H1 (cell line): ENCODE measurements around the gene ICAM5. TPM values are rescaled to one million over a fixed set of nuclear protein-coding genes. Genes with fewer than 3 reads are reported as not detected.
A peak's percentile ranks its signal among the peaks of the same experiment; 100 is the strongest.

Experiments used
- BRCA1 ChIP-seq: IDR thresholded peaks from 2 replicates; pipeline ENCODE4 v1.6.1; 2012; ENCODE audit warnings: low read depth, low read length, improper control_type of control experiment
- GTF2F1 ChIP-seq: IDR thresholded peaks from 2 replicates; pipeline ENCODE4 v1.6.1; 2012; ENCODE audit warnings: low read depth, low read length, improper control_type of control experiment, borderline replicate concordance
- KDM4A ChIP-seq: IDR thresholded peaks from one replicate; pipeline ENCODE4 v1.7.1; 2012; ENCODE audit warnings: low read depth, mild to moderate bottlenecking, moderate library complexity, low read length, inconsistent platforms; ENCODE audit not compliant: severe bottlenecking
- TAF1 ChIP-seq: IDR thresholded peaks from 2 replicates; pipeline ENCODE4 v1.6.1; 2011; ENCODE audit warnings: mild to moderate bottlenecking, low read depth, low read length
- TAF7 ChIP-seq: optimal IDR thresholded peaks from 2 replicates; pipeline ENCODE3; 2011; ENCODE audit warnings: low read depth, mild to moderate bottlenecking, inconsistent platforms, low read length, moderate library complexity, borderline replicate concordance
- YY1 ChIP-seq: IDR thresholded peaks from 2 replicates; pipeline ENCODE4 v1.6.1; 2011; ENCODE audit warnings: low read depth, mild to moderate bottlenecking, low read length
- polyA plus RNA-seq, 7 experiments: library from polyadenylated mRNA; depleted of rRNA in 3 of 7; stranded (reverse) in 5 of 7; unstranded in 2 of 7; fragments of >200 nt in 5 of 7; fragments of 200-250 nt in 2 of 7; gene quantifications; 1 replicate in 5 of 7; 2 replicates in 1 of 7; 4 replicates in 1 of 7; pipeline versions ENCODE4 v1.2.1 to v1.2.3, GENCODE V29; 2011 to 2013; ENCODE audit warnings: missing spikeins in 2 of 7, mixed read lengths in 2 of 7
- total RNA-seq: library from RNA; stranded (reverse); fragmentation: NEBNext Ultra II Directional; extraction: Animal tissue kit (Norgen Biotek cat#: 25700); gene quantifications from 2 replicates; pipeline ENCODE4 v1.2.1, GENCODE V29; 2021
- TF ChIP-seq, protein P1 (sequence below): IDR thresholded peaks from 2 replicates; pipeline ENCODE4 v1.6.1; 2012; ENCODE audit warnings: inconsistent platforms
- TF ChIP-seq, protein P2 (sequence below): IDR thresholded peaks from 2 replicates; pipeline ENCODE4 v1.6.1; 2011; ENCODE audit warnings: low read depth, mild to moderate bottlenecking, low read length; ENCODE audit not compliant: insufficient read depth
- TF ChIP-seq, protein P3 (sequence below): IDR thresholded peaks from 2 replicates; pipeline ENCODE4 v1.6.1; 2011; ENCODE audit warnings: low read length, improper control_type of control experiment

The ICAM5 gene
- total and polyA plus RNA-seq, 2 of the 8 experiments (the other 6 are each of a cell fraction or from before 2014, with no cell fraction given): 3.9 to 4.8 TPM

DNA sequence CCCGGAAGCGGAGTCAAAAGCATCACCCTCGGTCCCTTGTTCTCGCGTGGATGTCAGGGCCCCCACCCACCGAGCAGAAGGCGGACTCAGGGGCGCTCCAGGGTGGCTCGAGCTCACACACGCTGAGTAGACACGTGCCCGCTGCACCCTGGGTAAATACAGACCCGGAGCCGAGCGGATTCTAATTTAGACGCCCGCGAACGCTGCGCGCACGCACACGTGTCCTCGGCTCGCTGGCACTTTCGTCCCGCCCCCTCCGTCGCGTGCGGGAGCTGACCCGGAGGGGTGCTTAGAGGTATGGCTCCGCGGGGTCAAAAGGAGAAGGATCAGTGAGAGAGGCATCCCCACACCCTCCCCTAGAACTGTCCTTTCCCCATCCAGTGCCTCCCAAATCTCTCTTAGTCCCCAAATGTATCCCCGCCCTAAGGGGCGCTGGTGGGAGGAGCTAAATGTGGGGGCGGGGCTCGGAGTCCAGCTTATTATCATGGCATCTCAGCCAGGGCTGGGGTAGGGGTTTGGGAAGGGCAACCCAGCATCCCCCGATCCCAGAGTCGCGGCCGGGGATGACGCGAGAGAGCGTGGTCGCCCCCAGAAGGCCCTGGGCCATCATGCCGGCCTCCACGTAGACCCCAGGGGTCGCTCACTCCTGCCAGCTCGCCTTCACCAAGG lies 451 bp upstream of the ICAM5 start (continued):
- TF ChIP-seq, protein P1, sequence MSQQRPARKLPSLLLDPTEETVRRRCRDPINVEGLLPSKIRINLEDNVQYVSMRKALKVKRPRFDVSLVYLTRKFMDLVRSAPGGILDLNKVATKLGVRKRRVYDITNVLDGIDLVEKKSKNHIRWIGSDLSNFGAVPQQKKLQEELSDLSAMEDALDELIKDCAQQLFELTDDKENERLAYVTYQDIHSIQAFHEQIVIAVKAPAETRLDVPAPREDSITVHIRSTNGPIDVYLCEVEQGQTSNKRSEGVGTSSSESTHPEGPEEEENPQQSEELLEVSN: peak; percentile 88
- TF ChIP-seq, protein P2, sequence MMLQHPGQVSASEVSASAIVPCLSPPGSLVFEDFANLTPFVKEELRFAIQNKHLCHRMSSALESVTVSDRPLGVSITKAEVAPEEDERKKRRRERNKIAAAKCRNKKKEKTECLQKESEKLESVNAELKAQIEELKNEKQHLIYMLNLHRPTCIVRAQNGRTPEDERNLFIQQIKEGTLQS: 0 out of 2 replicates have a peak, but pooled peaks have one; percentile 21
- TF ChIP-seq GTF2F1 (0 out of 2 replicates have a peak, but pooled peaks have one; percentile 47), KDM4A (peak; percentile 44), BRCA1 (no peak), TAF1 (0 out of 2 replicates have a peak, but pooled peaks have one; percentile 31), TAF7 (no peak), YY1 (0 out of 2 replicates have a peak, but pooled peaks have one; percentile 33)
- TF ChIP-seq, protein P3, sequence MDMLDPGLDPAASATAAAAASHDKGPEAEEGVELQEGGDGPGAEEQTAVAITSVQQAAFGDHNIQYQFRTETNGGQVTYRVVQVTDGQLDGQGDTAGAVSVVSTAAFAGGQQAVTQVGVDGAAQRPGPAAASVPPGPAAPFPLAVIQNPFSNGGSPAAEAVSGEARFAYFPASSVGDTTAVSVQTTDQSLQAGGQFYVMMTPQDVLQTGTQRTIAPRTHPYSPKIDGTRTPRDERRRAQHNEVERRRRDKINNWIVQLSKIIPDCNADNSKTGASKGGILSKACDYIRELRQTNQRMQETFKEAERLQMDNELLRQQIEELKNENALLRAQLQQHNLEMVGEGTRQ: peak; percentile 65
